Measurements from ENCODE around the gene EFNA1.

DNA sequence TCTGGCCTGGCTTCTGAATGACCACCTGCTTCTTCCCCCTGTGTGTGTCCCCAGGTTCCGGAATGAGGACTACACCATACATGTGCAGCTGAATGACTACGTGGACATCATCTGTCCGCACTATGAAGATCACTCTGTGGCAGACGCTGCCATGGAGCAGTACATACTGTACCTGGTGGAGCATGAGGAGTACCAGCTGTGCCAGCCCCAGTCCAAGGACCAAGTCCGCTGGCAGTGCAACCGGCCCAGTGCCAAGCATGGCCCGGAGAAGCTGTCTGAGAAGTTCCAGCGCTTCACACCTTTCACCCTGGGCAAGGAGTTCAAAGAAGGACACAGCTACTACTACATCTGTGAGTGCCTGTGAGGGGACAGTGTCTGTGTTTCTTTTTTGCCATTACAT is 3.6 kb downstream of the EFNA1 start:
- no peak for TF ChIP-seq CTCF (IDR thresholded peaks at IDR 0.05; ENCODE audit: borderline replicate concordance, extremely low read depth, low read length, poor library complexity, severe bottlenecking)
- no peak for TF ChIP-seq EZH2 (IDR thresholded peaks at IDR 0.05; ENCODE audit: borderline replicate concordance, low read depth, low read length, severe bottlenecking)

Data from DND-41 (cell line).